ENCODE measurements around the gene KCNN4. TPM values are rescaled to one million over a fixed set of nuclear protein-coding genes. Genes with fewer than 3 reads are reported as not detected.
"Not testable (repeated sequence)": the region's sequence is repeated elsewhere in the genome, so short reads cannot be mapped to it uniquely, and the experiment has no call there.

KCNN4 gene
- total RNA-seq, 2 donors from 2014 or later = 2.9 TPM; not detected in 1

DNA sequence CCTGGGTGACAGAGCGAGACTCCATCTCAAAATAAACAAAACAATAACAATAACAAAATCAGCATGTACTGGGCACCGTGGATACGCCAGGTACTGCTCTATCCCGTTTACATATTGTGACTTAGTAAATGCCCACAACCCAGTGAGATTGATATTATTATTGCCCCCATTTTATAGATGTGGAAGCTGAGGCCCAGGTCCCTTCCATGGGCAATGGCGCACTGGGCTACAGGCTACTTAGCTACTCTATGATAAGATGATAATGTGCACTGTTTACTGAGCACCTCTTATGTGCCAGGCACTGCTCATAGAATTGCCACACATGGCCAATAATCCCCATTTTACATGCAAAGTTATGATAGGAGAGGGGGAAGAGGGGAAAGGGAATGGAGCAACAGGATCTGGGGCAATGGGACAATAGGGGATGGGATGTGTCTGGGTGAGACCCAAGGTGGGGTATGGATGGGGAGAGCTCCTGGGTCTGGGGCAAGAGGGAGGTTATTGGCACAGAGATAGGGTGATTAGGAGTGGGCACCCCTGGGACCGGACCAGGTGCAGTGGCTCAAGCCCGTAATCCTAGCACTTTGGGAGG is 5.4 kb downstream of the KCNN4 start:
- no peaks in the 10 kb centered on the region for H3K9me3 ChIP-seq
- peaks cover 13% of the 10 kb centered on the region for H3K4me1 ChIP-seq
- DNase-seq = no peak
- no peak for TF ChIP-seq POLR2A (IDR thresholded peaks at IDR 0.05)
- TF ChIP-seq, protein P1, sequence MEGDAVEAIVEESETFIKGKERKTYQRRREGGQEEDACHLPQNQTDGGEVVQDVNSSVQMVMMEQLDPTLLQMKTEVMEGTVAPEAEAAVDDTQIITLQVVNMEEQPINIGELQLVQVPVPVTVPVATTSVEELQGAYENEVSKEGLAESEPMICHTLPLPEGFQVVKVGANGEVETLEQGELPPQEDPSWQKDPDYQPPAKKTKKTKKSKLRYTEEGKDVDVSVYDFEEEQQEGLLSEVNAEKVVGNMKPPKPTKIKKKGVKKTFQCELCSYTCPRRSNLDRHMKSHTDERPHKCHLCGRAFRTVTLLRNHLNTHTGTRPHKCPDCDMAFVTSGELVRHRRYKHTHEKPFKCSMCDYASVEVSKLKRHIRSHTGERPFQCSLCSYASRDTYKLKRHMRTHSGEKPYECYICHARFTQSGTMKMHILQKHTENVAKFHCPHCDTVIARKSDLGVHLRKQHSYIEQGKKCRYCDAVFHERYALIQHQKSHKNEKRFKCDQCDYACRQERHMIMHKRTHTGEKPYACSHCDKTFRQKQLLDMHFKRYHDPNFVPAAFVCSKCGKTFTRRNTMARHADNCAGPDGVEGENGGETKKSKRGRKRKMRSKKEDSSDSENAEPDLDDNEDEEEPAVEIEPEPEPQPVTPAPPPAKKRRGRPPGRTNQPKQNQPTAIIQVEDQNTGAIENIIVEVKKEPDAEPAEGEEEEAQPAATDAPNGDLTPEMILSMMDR (IDR thresholded peaks at IDR 0.05) = no peak
- WGBS, 2 donors = 88% methylated on average over 7 of the region's 7 CpGs
- intact Hi-C loops (cut with DNase I) = no loop called here
- no peaks in the 10 kb centered on the region for H3K27me3 ChIP-seq
- no peak overlapping the region for H3K27ac ChIP-seq
- ATAC-seq = no peak
- H3K4me3 ChIP-seq = no peak overlapping the region
- H3K36me3 ChIP-seq (replicated peaks in 1 of 2; ENCODE audit: insufficient read depth in 1 of 2, low read depth in 2 of 2) = no peaks in the 10 kb centered on the region

DNA sequence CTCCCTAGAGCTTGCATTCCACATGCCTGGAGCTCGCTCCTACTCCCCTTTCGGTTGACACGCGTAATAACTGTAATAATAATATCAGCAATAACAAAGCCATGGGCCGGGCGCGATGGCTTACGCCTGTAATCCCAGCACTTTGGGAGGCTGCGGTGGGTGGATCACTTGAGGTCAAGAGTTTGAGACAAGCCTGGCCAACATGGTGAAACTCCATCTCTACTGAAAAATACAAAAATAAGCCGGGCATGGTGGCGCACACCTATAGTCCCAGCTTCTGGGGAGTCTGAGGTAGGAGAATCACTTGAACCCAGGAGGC is 5.9 kb downstream of the KCNN4 start:
- not testable (repeated sequence) for H3K4me3 ChIP-seq

DNA sequence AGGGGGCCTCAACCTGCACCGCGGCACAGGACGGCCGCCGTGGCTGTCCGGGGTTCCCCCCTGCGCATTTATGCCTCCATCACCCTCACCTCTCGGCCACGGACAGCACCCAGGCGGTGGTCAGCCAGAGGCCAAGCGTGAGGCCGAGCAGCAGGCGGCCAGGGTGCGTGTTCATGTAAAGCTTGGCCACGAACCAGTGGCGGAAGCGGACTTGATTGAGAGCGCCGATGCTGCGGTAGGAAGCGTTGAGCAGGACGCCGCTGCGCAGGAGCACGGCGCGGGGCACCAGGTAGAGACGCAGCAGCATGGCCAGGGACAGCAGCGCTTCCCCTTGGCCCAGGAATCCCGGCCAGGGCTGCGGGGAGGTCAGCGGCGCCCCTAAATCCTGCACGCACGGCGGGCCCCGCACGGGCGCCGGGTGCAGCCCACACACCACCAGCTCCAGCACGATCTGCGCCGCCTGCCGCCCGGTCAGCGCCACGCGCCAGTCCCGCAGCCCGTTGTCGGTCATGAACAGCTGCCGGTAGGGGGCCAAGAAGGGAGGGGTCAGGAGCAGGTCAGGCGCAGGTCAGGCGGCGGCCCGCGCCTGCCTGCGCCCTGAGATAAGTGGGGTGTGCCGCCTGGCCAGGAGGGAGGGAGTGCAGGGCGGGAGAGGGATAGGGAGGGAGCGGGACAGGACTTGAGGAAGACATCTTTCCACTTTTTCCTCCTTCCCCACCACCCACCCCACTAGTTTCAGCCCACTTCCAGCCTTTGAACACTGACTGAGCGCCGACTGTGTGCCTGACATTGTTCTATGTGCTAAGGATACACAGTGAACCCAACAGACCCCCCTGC is 6.5 kb downstream of the KCNN4 start:
- 15 to 19% methylated on average over 5 to 53 of the region's 63 CpGs for WGBS, 2 donors
- peaks cover 13% of the 10 kb centered on the region for H3K4me1 ChIP-seq

More for the DNA sequence above, 5.9 kb downstream of the KCNN4 start:
- WGBS, 2 donors = 77 to 85% methylated on average over 11 of the region's 11 CpGs
- ATAC-seq; H3K9me3 ChIP-seq; DNase-seq; H3K27ac ChIP-seq; H3K27me3 ChIP-seq; H3K36me3 ChIP-seq (replicated peaks in 1 of 2; ENCODE audit: insufficient read depth in 1 of 2, low read depth in 2 of 2); intact Hi-C loops (cut with DNase I): not testable (repeated sequence)
- H3K4me1 ChIP-seq = peaks cover 13% of the 10 kb centered on the region

DNA sequence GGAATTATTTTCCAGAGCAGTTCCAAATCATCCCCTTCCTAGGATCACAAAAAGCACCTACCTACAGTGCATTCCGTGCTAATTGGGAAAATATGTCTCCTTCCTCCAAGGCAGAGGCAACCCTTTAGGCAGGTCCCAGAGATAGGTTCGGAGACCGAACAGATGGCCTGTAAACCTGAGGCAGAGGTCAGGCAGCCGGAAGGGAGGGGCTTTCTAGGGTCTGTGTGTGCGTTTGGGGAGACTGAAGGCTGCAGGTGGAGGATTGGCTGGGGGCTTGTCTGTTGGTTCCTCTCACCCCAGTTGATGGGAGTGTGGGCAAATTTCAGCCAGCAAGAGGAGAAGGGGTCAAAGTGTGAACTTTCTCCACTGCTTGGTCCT is 7.1 kb downstream of the KCNN4 start:
- intact Hi-C loops (cut with DNase I) = no loop called here
- no peaks in the 10 kb centered on the region for H3K27me3 ChIP-seq
- no peaks in the 10 kb centered on the region for H3K9me3 ChIP-seq
- no peak overlapping the region for H3K27ac ChIP-seq
- no peak for TF ChIP-seq POLR2A (IDR thresholded peaks at IDR 0.05)
- TF ChIP-seq, protein P1 (IDR thresholded peaks at IDR 0.05) = no peak
- no peak for ATAC-seq
- H3K36me3 ChIP-seq (replicated peaks in 1 of 2; ENCODE audit: insufficient read depth in 1 of 2, low read depth in 2 of 2) = no peaks in the 10 kb centered on the region
- DNase-seq = no peak
- H3K4me3 ChIP-seq = no peak overlapping the region
- H3K4me1 ChIP-seq = peaks cover 13% of the 10 kb centered on the region
- WGBS, 2 donors = 57 to 73% methylated on average over 5 of the region's 5 CpGs

More for the DNA sequence above, 6.5 kb downstream of the KCNN4 start:
- DNase-seq = peak; percentile 64 to 78 (median 72)
- Histone ChIP-seq H3K36me3 (replicated peaks in 1 of 2; ENCODE audit: insufficient read depth in 1 of 2, low read depth in 2 of 2) (no peaks in the 10 kb centered on the region), H3K27ac (no peak overlapping the region), H3K4me3 (no peak overlapping the region), H3K9me3 (no peaks in the 10 kb centered on the region), H3K27me3 (no peaks in the 10 kb centered on the region)
- intact Hi-C loops (cut with DNase I) = no loop called here
- no peak for TF ChIP-seq POLR2A (IDR thresholded peaks at IDR 0.05)
- TF ChIP-seq, protein P1 (IDR thresholded peaks at IDR 0.05) = peak in 6 of 7 experiments; percentile 39 to 69 (median 56)
- peak; percentile 81 for ATAC-seq

DNA sequence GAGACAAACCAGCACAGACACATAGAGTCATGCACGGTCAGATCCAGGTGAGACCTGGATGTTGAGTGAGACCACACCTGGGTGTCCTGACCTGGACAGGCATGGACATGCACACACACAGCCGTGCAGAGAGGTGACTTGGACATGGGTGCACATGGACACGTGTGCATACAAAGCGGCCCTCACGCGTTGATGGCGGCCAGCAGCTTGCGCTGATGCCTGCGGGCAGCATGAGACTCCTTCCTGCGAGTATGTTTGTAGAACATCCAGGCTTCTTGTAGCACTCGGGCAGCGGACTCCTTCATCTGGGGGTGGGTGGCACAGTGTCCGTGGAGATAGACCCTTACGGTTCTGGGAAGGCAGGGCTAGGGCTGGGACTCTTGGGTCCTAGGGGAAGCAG is 11.5 kb downstream of the KCNN4 start:
- H3K4me3 ChIP-seq = no peak overlapping the region
- WGBS, 2 donors = 67 to 88% methylated on average over 1 to 14 of the region's 14 CpGs
- no peak for TF ChIP-seq POLR2A (IDR thresholded peaks at IDR 0.05)
- TF ChIP-seq, protein P1 (IDR thresholded peaks at IDR 0.05) = no peak
- peaks cover 5% of the 10 kb centered on the region for H3K4me1 ChIP-seq
- ATAC-seq (no peak), DNase-seq (no peak)
- no peaks in the 10 kb centered on the region for H3K9me3 ChIP-seq
- intact Hi-C loops (cut with DNase I) = no loop called here
- H3K36me3 ChIP-seq (replicated peaks in 1 of 2; ENCODE audit: insufficient read depth in 1 of 2, low read depth in 2 of 2) = no peaks in the 10 kb centered on the region
- no peak overlapping the region for H3K27ac ChIP-seq
- no peaks in the 10 kb centered on the region for H3K27me3 ChIP-seq
